PC-9 (cell line): ENCODE data around the gene HABP2.

Experiments used
- CTCF ChIP-seq: fragments of 200-600 bp; sonication (generic); conservative IDR thresholded peaks from 2 replicates; pipeline ENCODE4 v1.6.1; 2017; ENCODE audit warnings: mixed run types, antibody characterized with exemption, mild to moderate bottlenecking, moderate library complexity
- EZH2 ChIP-seq: fragments of 200-600 bp; sonication (generic); IDR thresholded peaks from 2 replicates; pipeline ENCODE4 v1.8.0; 2017; ENCODE audit warnings: antibody characterized with exemption, low read depth

- TF ChIP-seq CTCF: no peak
- TF ChIP-seq EZH2: no peak
Measured at GRCh38 chr10:113527211-113527906, 25.5 kb upstream of the HABP2 start.
